Measurements from ENCODE around the gene SMAD9. TPM values are rescaled to one million over a fixed set of nuclear protein-coding genes. Genes with fewer than 3 reads are reported as not detected.

The SMAD9 gene
- total and polyA plus RNA-seq, 2 of the 4 experiments (the other 2 are of a cell fraction) = 3.2 to 4.8 TPM

DNA sequence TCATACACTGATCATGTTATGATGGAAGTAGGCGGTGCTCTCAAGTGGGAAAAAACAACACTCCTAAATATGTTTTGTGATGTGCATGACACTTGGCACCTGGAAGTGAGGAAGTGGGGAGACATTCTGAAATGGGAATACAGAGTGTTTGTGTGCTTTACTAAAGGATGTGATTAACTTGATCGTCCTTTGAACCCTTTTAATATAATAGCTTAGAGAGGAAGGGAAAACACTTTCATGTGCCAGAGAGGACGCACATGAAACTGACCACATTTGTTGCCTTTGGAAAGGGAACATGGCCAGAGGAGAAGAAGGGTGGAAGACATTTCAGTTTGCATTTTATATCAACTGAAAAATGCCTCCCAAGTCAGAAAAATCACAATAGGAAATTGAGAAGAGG, 31.4 kb downstream of the SMAD9 start:
- Histone ChIP-seq H3K79me1 (ENCODE audit: low read depth in 1 of 2, low read length in 2 of 2) (peaks cover 43 to 49% of the 10 kb centered on the region in 2 experiments), H3K9ac (ENCODE audit: low read depth, low read length) (no peak overlapping the region), H3K27ac (ENCODE audit: insufficient read depth, low read length) (no peak overlapping the region), H4K91ac (ENCODE audit: insufficient read depth, low read depth, low read length) (no peak overlapping the region), H3K56ac (ENCODE audit: extremely low read depth, insufficient read depth, low read length) (no peak overlapping the region), H3K4me1 (ENCODE audit: control insufficient read depth, insufficient read depth, low read length) (peaks cover 9% of the 10 kb centered on the region), H2BK5ac (ENCODE audit: low read depth, low read length, poor library complexity, severe bottlenecking) (no peak overlapping the region), H3K4me3 (ENCODE audit: insufficient read depth, low read depth, low read length) (no peak overlapping the region), H2AK5ac (ENCODE audit: low read depth, low read length) (no peak overlapping the region), H2AK9ac (replicated peaks; ENCODE audit: low read depth, low read length, poor library complexity) (no peak overlapping the region), H3K14ac (replicated peaks; ENCODE audit: low read depth, low read length) (no peak overlapping the region), H2BK20ac (ENCODE audit: low read depth, low read length) (no peak overlapping the region), H3K36me3 (ENCODE audit: control insufficient read depth, insufficient read depth, low read length) (no peaks in the 10 kb centered on the region), H4K20me1 (ENCODE audit: insufficient read depth, low read length) (no peaks in the 10 kb centered on the region), H2BK120ac (ENCODE audit: low read depth, low read length) (no peak overlapping the region), H3K4ac (ENCODE audit: low read depth, low read length) (no peak overlapping the region), H3K23ac (ENCODE audit: low read depth, low read length) (no peak overlapping the region), H4K5ac (ENCODE audit: low read depth, low read length) (no peak overlapping the region), H3K9me1 (ENCODE audit: insufficient read depth, low read length) (peaks cover 7% of the 10 kb centered on the region; the same call in 1 of the 2 replicates), H3K9me3 (ENCODE audit: control insufficient read depth, insufficient read depth, low read length) (no peaks in the 10 kb centered on the region), H2BK15ac (ENCODE audit: low read depth, low read length) (no peak overlapping the region), H2AFZ (replicated peaks; ENCODE audit: low read length, poor library complexity) (no peak overlapping the region), H4K8ac (ENCODE audit: low read depth in 2 of 2, low read length in 2 of 2) (no peak overlapping the region), H3K18ac (ENCODE audit: low read depth, low read length) (no peak overlapping the region; the same call in 1 of the 2 replicates), H3K27me3 (ENCODE audit: control insufficient read depth, insufficient read depth, low read length) (no peaks in the 10 kb centered on the region), H3K4me2 (ENCODE audit: low read depth, low read length) (no peak overlapping the region)
- no peak for ATAC-seq (ENCODE audit: low read depth)
- ChIA-PET CTCF (interaction anchor here (0.6 to 0.7 kb wide), 3 partner anchors 14 to 118 kb away, joined by 3 to 5 read pairs (median 3); no protein-coding TSS in a partner anchor), POLR2A (ENCODE audit: unreplicated experiment) (no interaction called here)
- no CpG with 5 or more reads among the region's 3 CpGs for WGBS, 2 experiments (ENCODE audit: extremely low coverage in 2 of 2, insufficient read length in 1 of 2)
- BruUV-seq (replicated peaks) = no TSS peak
- dilution Hi-C loops (cut with HindIII; ENCODE audit: low sequenced_read_pairs, unreplicated experiment) = no loop called here
- in situ Hi-C loops (cut with MboI; ENCODE audit: low sequenced_read_pairs) = no loop called here
- intact Hi-C loops (cut with micrococcal nuclease) = no loop called here
- no peak for TF ChIP-seq BHLHE40 (IDR thresholded peaks at IDR 0.05; ENCODE audit: low read depth, low read length)
- TF ChIP-seq, protein P1, sequence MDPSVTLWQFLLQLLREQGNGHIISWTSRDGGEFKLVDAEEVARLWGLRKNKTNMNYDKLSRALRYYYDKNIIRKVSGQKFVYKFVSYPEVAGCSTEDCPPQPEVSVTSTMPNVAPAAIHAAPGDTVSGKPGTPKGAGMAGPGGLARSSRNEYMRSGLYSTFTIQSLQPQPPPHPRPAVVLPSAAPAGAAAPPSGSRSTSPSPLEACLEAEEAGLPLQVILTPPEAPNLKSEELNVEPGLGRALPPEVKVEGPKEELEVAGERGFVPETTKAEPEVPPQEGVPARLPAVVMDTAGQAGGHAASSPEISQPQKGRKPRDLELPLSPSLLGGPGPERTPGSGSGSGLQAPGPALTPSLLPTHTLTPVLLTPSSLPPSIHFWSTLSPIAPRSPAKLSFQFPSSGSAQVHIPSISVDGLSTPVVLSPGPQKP (IDR thresholded peaks at IDR 0.05; ENCODE audit: borderline replicate concordance, low read depth, low read length) = no peak
- TF ChIP-seq MXI1 (IDR thresholded peaks at IDR 0.05; ENCODE audit: borderline replicate concordance, low read depth, low read length) = no peak
- no peak for TF ChIP-seq RAD21 (IDR thresholded peaks at IDR 0.05; ENCODE audit: low read length)
- TF ChIP-seq, protein P2, sequence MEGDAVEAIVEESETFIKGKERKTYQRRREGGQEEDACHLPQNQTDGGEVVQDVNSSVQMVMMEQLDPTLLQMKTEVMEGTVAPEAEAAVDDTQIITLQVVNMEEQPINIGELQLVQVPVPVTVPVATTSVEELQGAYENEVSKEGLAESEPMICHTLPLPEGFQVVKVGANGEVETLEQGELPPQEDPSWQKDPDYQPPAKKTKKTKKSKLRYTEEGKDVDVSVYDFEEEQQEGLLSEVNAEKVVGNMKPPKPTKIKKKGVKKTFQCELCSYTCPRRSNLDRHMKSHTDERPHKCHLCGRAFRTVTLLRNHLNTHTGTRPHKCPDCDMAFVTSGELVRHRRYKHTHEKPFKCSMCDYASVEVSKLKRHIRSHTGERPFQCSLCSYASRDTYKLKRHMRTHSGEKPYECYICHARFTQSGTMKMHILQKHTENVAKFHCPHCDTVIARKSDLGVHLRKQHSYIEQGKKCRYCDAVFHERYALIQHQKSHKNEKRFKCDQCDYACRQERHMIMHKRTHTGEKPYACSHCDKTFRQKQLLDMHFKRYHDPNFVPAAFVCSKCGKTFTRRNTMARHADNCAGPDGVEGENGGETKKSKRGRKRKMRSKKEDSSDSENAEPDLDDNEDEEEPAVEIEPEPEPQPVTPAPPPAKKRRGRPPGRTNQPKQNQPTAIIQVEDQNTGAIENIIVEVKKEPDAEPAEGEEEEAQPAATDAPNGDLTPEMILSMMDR (conservative IDR thresholded peaks at IDR 0.05; ENCODE audit: low read depth, low read length) = no peak
- no peak for DNase-seq
